NCI-H446 (cell line): ENCODE data around the gene TM9SF1.

Experiments used
- DNase-seq, 2 experiments: peaks; one replicate each; lab custom pipeline; 2025; lab: John Stamatoyannopoulos, UW

The TM9SF1 gene

DNA sequence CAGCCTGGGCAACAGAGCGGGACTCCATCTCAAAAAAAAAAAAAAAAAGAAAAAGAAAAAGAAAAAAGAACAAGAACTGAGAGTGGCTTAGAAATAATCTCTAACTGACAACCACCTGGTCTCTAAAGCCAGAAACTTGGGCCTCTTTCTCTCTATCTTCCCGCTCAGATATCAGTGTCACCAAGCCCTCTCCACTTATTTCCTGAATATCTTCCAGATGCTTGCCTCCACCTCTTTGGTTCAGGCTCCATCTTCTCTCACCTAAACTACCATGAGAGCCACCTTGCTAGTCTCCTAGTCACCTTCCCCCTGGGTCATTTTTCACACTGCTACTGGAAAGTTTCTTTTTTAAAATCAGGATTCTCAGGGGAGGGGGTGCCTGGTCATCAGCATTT lies 1.8 kb upstream of the TM9SF1 start:
- DNase-seq, result no peak

DNA sequence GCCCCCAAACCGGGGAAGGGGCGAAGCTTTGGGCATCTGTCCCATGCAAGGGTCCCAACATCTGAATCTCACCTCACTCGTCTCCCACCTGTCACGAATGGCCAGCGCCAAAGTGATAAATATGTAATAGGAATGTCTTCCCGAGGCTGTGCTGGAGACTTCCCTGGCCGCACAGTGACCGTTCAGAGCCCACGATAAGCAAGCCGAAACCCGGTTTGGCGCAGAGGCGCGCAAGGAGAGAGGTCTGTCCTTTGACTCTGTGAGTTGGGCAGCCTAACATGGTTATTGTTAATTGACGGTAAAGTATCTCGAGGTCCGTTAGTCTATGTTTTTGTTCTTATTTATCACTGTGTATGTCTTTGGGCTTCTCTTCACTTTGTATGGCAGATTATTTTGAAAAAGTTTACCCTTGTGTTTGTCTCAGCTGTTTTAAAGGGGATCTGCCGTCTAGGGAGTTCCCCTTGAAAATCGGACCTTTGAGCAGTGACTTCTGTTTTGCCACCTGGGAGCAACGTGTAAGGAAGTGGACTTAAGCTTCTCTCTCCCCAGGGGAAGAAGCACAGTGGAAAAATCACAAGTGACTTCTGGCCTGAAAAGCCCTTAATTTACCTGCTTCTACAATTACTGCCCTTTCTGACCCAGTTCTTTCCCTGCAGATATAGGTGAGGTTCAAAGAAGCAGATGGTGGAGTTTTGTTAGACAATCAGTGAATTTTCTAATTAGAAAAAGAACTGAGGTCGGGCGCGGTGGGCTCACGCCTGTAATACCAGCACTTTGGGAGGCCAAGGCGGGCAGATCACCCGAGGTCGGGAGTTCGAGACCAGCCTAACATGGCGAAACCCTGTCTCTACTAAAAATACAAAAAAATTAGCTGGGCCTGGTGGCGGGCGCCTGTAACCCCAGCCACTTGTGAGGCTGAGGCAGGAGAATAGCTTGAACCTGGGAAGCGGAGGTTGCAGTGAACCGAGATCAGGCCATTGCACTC lies 1.1 kb upstream of the TM9SF1 start:
- DNase-seq, result peak in 1 of 2 experiments; percentile 21

GRCh38 chr14:24194873-24195185 lies 412 bp downstream of the TM9SF1 start:
- DNase-seq, result no peak

DNA sequence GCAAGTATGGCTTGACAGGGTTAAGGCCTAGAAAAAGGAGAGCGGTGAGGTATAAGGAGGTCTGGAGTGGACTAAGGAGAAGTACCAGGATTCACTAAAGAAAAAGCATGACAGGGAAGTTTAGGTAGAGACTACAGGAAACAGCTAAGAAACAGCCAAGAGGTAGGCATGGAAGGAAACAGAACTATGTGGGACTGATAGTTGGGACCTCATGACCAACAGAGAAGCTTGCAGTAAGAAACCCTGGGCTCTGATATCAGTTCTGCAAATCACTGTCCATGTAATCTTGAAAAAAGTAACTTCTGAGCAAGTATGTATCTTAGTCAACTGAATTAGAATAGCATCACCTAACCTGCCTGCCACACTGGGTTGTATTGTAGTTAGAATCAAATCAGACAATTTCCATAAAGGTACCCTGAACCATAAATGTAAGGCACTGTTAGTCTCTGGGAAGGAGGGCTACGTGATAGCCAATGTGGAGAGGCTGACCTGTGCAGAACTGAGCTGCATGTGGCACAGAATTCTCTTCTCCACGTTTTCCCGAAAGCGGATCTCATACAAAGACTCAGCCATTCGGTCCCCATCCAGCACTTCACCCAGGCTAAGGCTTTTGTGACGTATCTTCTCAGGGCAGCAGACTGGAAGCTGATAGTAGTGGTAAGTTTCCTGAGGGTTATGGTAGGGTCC lies 912 bp downstream of the TM9SF1 start:
- no peak for DNase-seq

DNA sequence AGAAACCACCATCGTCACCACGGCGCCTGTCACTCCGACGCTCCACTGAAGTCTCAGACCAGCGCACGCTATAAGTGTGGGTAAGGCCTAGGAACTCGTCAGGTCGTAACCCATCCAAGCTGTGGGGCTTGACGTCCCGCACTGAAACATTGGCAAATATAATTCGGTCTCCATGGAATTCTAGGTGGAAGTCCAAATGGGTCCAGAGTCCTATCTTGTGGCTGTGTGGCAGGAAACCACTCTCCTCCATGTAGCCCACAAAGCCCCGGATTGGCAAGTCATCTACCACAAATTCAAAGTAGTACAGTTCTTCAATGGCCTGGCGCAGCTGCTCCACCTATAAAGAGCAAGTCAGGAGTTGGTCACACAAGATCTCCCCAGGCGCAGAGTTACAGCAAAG lies 2.3 kb downstream of the TM9SF1 start:
- DNase-seq, result no peak

DNA sequence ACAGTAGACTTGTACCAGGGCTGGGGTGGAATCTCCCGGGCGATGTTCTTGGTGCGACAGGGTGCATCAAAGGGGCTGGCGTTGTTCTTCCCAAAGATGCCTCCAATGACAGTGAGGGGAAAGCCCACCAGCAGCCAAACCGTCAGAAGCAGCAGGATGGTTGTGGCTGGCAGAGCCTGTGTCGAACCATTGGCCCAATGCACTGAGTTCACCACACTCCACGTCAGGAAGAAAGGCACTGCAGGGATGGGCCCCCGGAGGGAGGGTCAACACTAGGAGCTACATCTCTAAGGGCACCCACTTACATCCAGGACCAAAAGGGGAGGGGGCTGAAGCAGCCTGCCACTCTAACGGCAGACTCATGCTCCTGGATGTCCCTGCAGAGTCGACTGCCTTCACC lies 4.8 kb downstream of the TM9SF1 start:
- no peak for DNase-seq

- DNase-seq, result no peak
Observed at GRCh38 chr14:24189460-24189859, 5.8 kb downstream of the TM9SF1 start.

DNA sequence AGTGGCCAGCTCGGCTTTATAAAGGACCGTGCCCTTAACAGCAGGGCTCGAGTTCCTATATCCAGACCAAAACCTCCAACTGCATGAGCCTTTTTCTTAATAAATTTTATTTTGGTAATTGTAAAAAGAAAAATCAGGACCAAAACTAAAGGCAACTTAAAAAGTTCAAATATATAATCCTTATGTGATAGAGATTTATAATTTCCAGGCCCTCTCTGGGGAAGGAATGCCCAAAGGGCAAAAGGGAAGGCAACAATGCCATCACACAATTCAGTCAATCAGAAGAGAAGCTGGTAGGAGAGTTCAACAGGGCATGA lies 6.2 kb downstream of the TM9SF1 start:
- no peak for DNase-seq

DNA sequence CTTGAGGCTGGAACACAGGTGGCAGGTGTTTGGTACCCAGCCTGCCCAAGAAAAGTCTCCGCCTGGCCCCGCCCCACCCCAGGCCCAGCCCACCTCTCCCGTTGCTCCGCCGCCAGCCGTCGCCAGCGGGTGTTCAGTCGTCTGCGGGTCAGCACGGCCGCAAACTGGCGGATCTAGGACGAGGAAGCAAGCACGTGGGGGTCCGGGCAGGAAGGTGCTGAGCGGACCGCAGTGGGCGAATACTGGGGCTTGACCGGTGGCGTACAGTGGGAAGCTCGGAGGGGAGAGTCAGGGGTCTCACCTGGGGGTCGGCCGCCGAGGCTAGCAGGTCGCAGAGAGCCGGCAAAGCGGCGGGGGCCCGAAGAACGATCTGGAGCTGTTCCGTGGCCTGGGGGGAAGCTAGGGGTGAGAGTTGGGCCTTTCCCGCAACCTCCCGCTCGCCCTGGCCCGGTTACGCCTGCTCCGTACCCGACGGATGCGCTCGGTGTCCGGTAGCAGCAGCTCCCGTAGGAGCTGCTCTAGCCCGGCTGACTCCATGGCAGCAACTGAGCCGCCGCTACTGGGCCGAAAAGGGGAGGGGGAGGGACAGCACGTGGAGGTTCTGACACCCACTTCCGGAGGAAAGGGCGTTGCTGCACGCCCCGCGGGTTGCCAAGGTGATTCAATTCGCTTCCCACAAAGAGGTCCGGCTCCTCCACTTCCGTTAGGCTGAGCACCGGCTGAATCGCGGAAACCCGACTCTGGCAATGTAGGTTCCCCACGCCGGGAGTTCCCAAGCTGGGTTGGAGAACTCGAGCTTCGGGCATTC lies 6.8 kb downstream of the TM9SF1 start, which contains the start of gene IPO4:
Gene IPO4, minus strand, starts transcription at position 566 of the 808 bp plus-strand sequence. Its CDS starts 29 bp downstream, at position 537.
- peak; percentile 94 to 99 for DNase-seq

- no peak for DNase-seq
Observed at GRCh38 chr14:24187539-24187915, 7.7 kb downstream of the TM9SF1 start.

DNA sequence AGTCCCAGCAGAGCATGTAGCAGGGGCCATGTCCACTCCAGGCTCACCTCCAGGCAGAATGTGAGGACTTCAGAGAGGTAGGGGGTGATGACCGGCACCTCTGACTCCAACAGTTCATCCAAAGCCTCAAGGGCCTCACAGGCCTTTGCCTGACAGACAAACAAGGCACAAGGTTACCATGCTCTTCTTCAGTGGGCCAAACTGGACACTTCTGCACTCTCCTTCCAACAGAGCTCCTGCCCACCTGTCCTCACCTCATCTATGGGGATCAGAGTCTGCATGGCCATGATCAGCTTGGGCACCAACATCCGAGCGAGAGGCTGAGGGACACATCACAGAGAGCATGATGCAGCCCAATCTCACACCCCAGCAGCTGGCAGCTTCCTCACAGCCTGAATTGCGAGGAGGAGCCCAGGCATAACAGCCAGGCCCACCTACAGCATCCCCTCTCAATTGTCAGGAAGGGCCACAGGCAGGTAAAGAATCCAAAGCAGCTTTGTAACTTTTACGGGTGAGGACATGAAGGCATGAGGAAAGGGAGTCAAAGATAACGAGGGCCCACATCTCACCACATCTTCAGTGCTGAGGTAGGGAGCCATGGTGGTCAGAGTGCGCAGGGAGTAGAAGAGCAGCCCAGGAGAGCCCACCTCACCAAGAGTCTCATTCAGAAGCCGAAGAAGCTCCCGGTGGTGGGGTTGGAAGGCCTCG lies 8.3 kb downstream of the TM9SF1 start:
- DNase-seq, result no peak

GRCh38 chr14:24185741-24186140 lies 9.5 kb downstream of the TM9SF1 start:
- no peak for DNase-seq

GRCh38 chr14:24185026-24185425 lies 10.2 kb downstream of the TM9SF1 start:
- DNase-seq, result no peak

DNA sequence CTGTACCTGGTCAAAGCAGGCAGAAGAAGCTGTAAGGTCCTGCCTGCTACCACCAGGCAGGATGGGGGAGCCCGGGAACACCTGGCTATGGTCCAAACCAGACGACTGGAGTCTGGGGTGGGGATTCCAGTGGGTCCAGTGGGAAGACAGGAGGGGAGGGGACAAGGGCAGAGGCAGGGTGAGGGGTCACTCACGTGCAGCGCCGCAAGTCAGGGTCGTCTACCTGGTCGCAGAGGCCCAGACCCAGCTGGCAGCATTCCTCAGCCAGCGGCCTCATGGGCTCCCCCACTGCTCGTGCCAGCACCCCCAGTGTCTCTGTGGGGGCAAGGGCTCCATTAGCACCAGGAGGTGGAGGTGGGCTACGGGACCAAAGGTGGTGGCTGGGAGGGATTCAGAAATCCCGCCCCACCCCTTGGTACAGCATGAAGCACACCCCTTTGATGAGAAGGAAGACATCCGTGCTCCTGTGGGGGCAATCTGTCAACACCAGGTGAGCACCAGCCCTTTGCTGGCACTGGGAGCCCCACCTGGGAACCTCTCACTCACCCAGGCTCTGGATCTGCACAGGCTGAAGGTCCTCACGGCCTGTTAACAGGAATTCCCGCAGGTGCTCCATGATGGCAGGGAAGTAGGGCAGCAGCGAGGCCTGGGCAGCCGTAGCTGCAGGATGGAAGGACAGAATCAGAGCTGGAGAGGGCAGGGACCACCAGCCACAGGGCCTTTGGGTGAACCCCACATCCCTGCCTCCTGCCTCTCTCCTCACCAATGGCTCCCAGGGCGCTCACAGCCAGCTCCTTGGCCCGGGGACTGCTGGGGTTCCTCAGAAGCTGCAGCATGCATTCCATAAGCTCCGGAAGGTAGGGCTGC lies 10.9 kb downstream of the TM9SF1 start:
- DNase-seq, result no peak

GRCh38 chr14:24183014-24183481 lies 12.2 kb downstream of the TM9SF1 start:
- DNase-seq, result no peak

- DNase-seq, result no peak
Observed at GRCh38 chr14:24182110-24182882, 12.9 kb downstream of the TM9SF1 start.

GRCh38 chr14:24181371-24182077 lies 13.7 kb downstream of the TM9SF1 start:
- DNase-seq, result no peak

DNA sequence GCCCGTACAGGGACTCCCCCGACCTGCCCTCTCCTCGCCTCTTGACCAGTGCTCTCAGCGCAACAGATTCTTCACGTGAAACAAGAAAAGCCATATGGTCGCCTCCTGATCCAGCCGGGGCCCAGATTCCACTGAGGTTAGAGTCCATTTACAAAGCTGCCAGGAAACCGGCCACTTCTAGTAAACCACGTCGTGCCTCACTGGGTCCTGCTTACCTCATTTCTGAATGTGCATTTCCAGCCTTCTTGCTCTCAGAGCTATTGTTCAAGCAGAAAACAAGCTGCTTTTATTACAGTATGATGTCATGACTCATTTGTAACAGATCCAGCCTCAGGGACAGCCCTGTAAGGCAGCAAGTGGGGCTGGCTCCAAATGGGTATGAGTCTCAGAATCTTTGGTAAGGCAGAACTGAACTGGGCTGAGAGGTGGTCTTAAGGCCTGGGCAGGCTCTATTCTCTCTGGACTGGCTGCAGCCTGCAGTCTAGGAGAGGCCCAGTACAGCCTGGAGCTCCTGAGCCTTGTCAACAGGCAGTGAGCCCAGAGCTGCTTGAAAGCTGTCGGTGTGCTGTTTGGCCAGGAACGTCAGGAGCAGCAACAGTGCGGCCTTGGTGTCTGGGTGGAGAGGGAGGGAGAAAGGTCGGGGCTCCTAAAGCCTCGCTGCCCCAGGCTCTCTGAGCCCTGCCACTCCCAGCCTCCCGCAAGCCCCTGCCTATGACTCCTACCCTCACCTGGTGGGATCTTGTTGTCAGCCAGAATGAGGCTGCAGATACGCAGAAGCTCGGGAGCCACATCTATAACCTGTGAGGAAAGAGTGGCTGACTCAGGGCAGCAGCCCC lies 15.1 kb downstream of the TM9SF1 start:
- DNase-seq, result no peak
